ENCODE results near the gene UBE2E1. TPM values are rescaled to one million over a fixed set of nuclear protein-coding genes. Genes with fewer than 3 reads are reported as not detected.
A peak's percentile ranks its signal among the peaks of the same experiment; 100 is the strongest.

UBE2E1 gene
- total RNA-seq, 1 experiment from 2014 or later = 102 TPM

DNA sequence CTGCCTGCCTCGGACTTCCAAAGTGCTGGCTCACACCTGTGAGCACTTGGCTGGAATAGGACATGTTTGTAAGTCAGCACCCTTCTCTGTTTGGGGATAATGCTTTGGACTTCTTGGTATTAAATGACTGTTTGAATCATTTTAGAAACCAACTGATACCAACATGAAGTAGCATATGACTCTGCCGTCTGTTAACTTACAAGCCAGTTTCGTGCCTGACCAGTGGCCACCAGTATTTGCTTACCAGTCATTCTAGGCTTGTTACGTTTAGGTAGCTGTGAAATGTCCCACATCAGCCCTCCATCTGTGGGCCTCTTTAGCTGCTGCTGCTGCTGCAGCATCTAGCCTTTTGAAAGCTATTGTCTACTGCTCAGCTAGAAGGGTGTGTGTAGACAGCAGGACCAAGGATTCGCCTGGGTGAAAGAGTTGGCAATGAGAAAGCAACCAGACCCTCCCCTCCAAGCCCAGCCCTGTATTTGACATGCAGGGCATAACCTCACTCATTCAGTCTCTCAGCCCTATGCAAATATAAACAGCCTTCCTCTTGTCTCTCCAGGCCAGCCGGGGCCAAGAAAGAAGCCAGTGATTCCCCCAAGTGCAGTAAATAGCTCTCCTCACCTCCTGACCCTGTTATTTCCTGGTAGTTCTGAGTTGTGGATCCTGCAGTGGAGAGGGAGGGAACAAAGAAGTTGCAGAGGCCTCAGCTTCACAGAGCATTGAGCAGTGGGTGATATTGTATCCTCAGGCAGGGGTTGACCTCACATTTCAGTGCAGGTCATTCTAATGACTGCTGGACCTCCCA, 60.0 kb downstream of the UBE2E1 start:
- ChIA-PET CTCF (interaction anchor here (0.5 kb wide), 1 partner anchor 276 kb away, joined by 4 read pairs; no protein-coding TSS in a partner anchor), POLR2A (ENCODE audit: unreplicated experiment) (interaction anchor here (0.9 kb wide), 1 partner anchor 51 kb away, joined by 3 read pairs; the partner anchor contains the start of genes NKIRAS1 and RPL15)
- H3K9me3 ChIP-seq (ENCODE audit: insufficient read depth, low read depth) = no peaks in the 10 kb centered on the region; the same call in 1 of the 2 replicates
- H3K4me3 ChIP-seq = no peak overlapping the region
- DNase-seq = peak; percentile 52 to 54
- H3K36me3 ChIP-seq (ENCODE audit: low read depth) = no peaks in the 10 kb centered on the region; the same call in 1 of the 2 replicates
- BruUV-seq (replicated peaks) = no TSS peak
- H3K9me2 ChIP-seq (ENCODE audit: insufficient read depth) = no peaks in the 10 kb centered on the region
- peaks cover 30% of the 10 kb centered on the region for H3K4me1 ChIP-seq (replicated peaks; ENCODE audit: insufficient read depth)
- no peak for TF ChIP-seq CTCF (conservative IDR thresholded peaks at IDR 0.05)
- no peak for TF ChIP-seq EZH2 (IDR thresholded peaks at IDR 0.05; ENCODE audit: low read depth)
- H3K4me2 ChIP-seq = peak overlapping the region; percentile 37
- peak overlapping the region; percentile 30; the same call in 1 of the 2 replicates for H3K27ac ChIP-seq
- no peak overlapping the region for H2AFZ ChIP-seq
- H3F3A ChIP-seq (ENCODE audit: insufficient read depth, low read depth) = peaks cover 32% of the 10 kb centered on the region
- H3K27me3 ChIP-seq (ENCODE audit: insufficient read depth, low read depth) = no peaks in the 10 kb centered on the region
- peaks cover 95% of the 10 kb centered on the region for H3K79me2 ChIP-seq (ENCODE audit: low read depth)
- peaks cover 80% of the 10 kb centered on the region for H4K20me1 ChIP-seq (ENCODE audit: insufficient read depth)
- intact Hi-C loops (cut with micrococcal nuclease; ENCODE audit: unreplicated experiment) = loop anchor here (2.0 kb wide), 1 partner anchor 125 kb away; no protein-coding TSS in a partner anchor

DNA sequence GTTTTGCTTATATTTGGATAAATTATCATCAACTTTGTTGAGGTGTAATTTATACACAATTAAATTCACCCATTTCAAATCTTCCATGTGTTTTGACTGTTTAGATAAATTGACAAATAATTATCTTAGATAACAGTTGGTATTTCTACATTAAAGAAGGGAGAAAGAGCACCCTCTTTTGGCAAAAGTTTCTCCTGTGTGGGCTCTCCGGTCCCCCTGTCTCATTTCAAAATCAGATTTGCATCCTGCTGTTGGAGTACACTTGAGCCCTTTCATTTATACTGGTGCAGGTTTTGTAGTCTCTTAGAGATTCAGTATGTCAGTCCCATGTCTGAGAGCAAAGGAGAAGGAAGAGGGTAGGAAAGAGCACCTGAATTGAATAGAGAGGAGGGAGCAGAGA, 61.6 kb downstream of the UBE2E1 start:
- H3K9me2 ChIP-seq (ENCODE audit: insufficient read depth) = no peaks in the 10 kb centered on the region
- no peaks in the 10 kb centered on the region; the same call in 1 of the 2 replicates for H3K9me3 ChIP-seq (ENCODE audit: insufficient read depth, low read depth)
- H3K79me2 ChIP-seq (ENCODE audit: low read depth) = peaks cover 79% of the 10 kb centered on the region
- no peak overlapping the region for H3K4me2 ChIP-seq
- no peaks in the 10 kb centered on the region; the same call in 1 of the 2 replicates for H3K36me3 ChIP-seq (ENCODE audit: low read depth)
- intact Hi-C loops (cut with micrococcal nuclease; ENCODE audit: unreplicated experiment) = loop anchor here (2.0 kb wide), 1 partner anchor 127 kb away; no protein-coding TSS in a partner anchor
- H3K27me3 ChIP-seq (ENCODE audit: insufficient read depth, low read depth) = no peaks in the 10 kb centered on the region
- H3K4me1 ChIP-seq (replicated peaks; ENCODE audit: insufficient read depth) = peaks cover 30% of the 10 kb centered on the region
- H4K20me1 ChIP-seq (ENCODE audit: insufficient read depth) = peaks cover 66% of the 10 kb centered on the region
- ChIA-PET POLR2A (ENCODE audit: unreplicated experiment) (no interaction called here), CTCF (no interaction called here)
- H3K27ac ChIP-seq = no peak overlapping the region
- no peak overlapping the region for H3K4me3 ChIP-seq
- TF ChIP-seq EZH2 (IDR thresholded peaks at IDR 0.05; ENCODE audit: low read depth) (no peak), CTCF (conservative IDR thresholded peaks at IDR 0.05) (no peak)
- no peak overlapping the region for H2AFZ ChIP-seq
- no TSS peak for BruUV-seq (replicated peaks)
- DNase-seq = no peak
- peaks cover 24% of the 10 kb centered on the region for H3F3A ChIP-seq (ENCODE audit: insufficient read depth, low read depth)

DNA sequence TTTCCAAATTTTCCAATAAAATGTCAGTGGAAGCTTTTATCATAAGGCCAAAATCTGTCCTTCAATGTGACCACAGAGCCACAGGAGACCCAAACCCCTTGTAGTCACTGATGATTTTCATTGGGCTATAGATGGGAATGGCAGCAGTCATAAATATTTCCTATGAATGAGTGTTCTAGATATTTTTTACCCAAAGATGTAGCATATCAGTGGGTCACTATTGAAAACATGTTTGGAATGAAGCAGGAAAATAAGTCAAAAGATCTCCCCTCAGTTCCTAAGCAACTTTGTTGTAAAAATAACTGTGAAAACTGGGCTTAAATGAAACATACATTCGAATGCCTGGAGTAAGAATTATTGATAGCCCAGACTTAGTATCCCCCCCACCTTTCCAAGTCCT, 62.1 kb downstream of the UBE2E1 start:
- H3K27me3 ChIP-seq (ENCODE audit: insufficient read depth, low read depth) = no peaks in the 10 kb centered on the region
- no peak for TF ChIP-seq CTCF (conservative IDR thresholded peaks at IDR 0.05)
- TF ChIP-seq EZH2 (IDR thresholded peaks at IDR 0.05; ENCODE audit: low read depth) = no peak
- POLR2A ChIA-PET (ENCODE audit: unreplicated experiment) = no interaction called here
- intact Hi-C loops (cut with micrococcal nuclease; ENCODE audit: unreplicated experiment) = loop anchor here (2.0 kb wide), 1 partner anchor 127 kb away; no protein-coding TSS in a partner anchor
- H3K9me3 ChIP-seq (ENCODE audit: insufficient read depth, low read depth) = no peaks in the 10 kb centered on the region; the same call in 1 of the 2 replicates
- H2AFZ ChIP-seq = no peak overlapping the region
- H4K20me1 ChIP-seq (ENCODE audit: insufficient read depth) = peaks cover 62% of the 10 kb centered on the region
- BruUV-seq (replicated peaks) = no TSS peak
- H3F3A ChIP-seq (ENCODE audit: insufficient read depth, low read depth) = peaks cover 27% of the 10 kb centered on the region
- no peaks in the 10 kb centered on the region for H3K9me2 ChIP-seq (ENCODE audit: insufficient read depth)
- no peak overlapping the region for H3K4me3 ChIP-seq
- DNase-seq = no peak
- peaks cover 74% of the 10 kb centered on the region for H3K79me2 ChIP-seq (ENCODE audit: low read depth)
- peaks cover 31% of the 10 kb centered on the region for H3K4me1 ChIP-seq (replicated peaks; ENCODE audit: insufficient read depth)
- CTCF ChIA-PET = interaction anchor here (0.7 kb wide), 1 partner anchor 1304 kb away, joined by 9 read pairs; no protein-coding TSS in a partner anchor
- H3K4me2 ChIP-seq = no peak overlapping the region
- H3K27ac ChIP-seq = no peak overlapping the region
- H3K36me3 ChIP-seq (ENCODE audit: low read depth) = no peaks in the 10 kb centered on the region; the same call in 1 of the 2 replicates

Measured in PC-9 (cell line).